ENCODE results near the gene EXOC3L4. TPM values are rescaled to one million over a fixed set of nuclear protein-coding genes. Genes with fewer than 3 reads are reported as not detected.
A peak's percentile ranks its signal among the peaks of the same experiment; 100 is the strongest.

Gene EXOC3L4
- total and polyA plus RNA-seq, 3 experiments from 2014 or later: not detected

GRCh38 chr14:103130965-103131364 lies 36.4 kb downstream of the EXOC3L4 start:
- Mint-ChIP-seq H3K9me3 (no peaks in the 10 kb centered on the region), H3K27ac (no peak overlapping the region), H3K4me3 (no peak overlapping the region), H3K4me1 (no peaks in the 10 kb centered on the region), H3K27me3 (peaks cover 3 to 10% of the 10 kb centered on the region in 2 donors), H3K36me3 (no peaks in the 10 kb centered on the region)
- Histone ChIP-seq H3K4me3 (ENCODE audit: low read length) (no peak overlapping the region), H3K36me3 (ENCODE audit: insufficient read depth, low read length) (no peaks in the 10 kb centered on the region), H3K27me3 (ENCODE audit: insufficient read depth, low read length, poor library complexity, severe bottlenecking) (no peaks in the 10 kb centered on the region), H3K9me3 (ENCODE audit: low read length) (no peaks in the 10 kb centered on the region), H3K4me1 (ENCODE audit: insufficient read depth, low read length) (no peaks in the 10 kb centered on the region), H3K27ac (ENCODE audit: low read depth, low read length) (no peak overlapping the region)
- POLR2A ChIA-PET: no interaction called here
- CTCF ChIA-PET: interaction anchor here (1.5 kb wide), 1 partner anchor 26 kb away, joined by 6 read pairs; no protein-coding TSS in a partner anchor
- DNase-seq: no peak

DNA sequence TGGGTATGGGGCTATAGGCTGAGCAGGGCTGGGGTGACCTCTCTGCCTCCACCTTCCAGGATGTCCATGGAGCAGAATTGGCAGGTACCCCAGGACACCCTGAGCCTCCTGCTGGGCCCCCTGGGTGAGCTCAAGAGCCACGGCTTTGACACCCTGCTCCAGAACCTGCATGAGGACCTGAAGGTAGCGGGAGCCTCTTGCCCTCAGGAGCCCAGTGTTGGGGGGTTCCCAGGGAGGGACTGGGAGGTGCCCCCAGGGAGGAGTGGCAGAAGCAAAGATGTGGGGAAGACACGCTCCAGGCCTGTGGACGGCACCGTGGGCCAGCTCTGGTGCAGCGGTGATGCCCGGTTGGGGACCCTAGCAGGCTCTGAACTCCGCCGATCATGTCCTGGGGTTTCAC lies 37.1 kb downstream of the EXOC3L4 start:
- Histone ChIP-seq H3K27me3 (ENCODE audit: insufficient read depth, low read length, poor library complexity, severe bottlenecking) (no peaks in the 10 kb centered on the region), H3K9me3 (ENCODE audit: low read length) (no peaks in the 10 kb centered on the region), H3K4me1 (ENCODE audit: insufficient read depth, low read length) (no peaks in the 10 kb centered on the region), H3K27ac (ENCODE audit: low read depth, low read length) (no peak overlapping the region), H3K4me3 (ENCODE audit: low read length) (no peak overlapping the region), H3K36me3 (ENCODE audit: insufficient read depth, low read length) (no peaks in the 10 kb centered on the region)
- ChIA-PET CTCF (interaction anchor here (1.5 kb wide), 1 partner anchor 27 kb away, joined by 6 read pairs; no protein-coding TSS in a partner anchor), POLR2A (no interaction called here)
- Mint-ChIP-seq H3K4me1 (no peaks in the 10 kb centered on the region), H3K36me3 (no peaks in the 10 kb centered on the region), H3K27ac (no peak overlapping the region), H3K4me3 (no peak overlapping the region), H3K27me3 (peaks cover 3 to 10% of the 10 kb centered on the region in 2 donors), H3K9me3 (no peaks in the 10 kb centered on the region)
- DNase-seq: no peak

DNA sequence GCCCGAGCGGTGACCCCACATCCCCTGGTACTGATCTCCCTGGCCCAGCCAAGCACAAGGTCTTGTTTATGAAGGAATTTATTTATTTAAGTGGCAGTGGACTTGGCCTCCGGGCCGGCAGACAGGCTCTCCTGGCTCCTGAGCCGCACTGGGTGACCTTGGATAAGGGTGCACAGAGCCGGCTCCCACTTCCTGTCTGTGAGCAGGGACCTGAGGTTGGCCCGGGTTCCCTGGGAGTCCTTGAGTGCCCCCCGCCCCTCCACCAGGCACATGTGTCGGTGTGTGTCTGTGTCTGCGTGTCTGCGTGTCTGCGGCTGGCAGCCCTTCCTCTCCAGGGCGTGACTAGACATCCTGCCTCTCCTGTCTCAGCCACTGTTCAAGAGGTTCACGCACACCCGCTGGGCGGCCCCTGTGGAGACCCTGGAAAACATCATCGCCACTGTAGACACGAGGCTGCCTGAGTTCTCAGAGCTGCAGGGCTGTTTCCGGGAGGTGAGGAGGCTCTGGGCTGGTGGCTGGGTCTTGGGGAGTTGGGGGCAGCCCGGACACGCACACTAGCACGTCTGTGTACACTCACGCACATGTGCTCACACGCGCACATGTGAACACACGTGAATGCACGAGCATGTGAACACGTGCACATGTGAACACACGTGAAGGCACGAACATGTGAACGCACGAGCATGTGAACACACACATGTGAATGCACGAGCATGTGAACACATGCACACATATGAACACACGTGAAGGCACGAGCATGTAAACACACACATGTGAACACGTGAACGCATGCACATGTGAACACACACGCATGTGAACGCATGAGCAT lies 38.1 kb downstream of the EXOC3L4 start:
- CTCF ChIA-PET: no interaction called here
- H3K9me3 ChIP-seq (ENCODE audit: low read length): no peaks in the 10 kb centered on the region
- H3K36me3 ChIP-seq (ENCODE audit: insufficient read depth, low read length): no peaks in the 10 kb centered on the region
- H3K4me1 ChIP-seq (ENCODE audit: insufficient read depth, low read length): no peaks in the 10 kb centered on the region
- no peak for DNase-seq
- Mint-ChIP-seq H3K4me1 (no peaks in the 10 kb centered on the region), H3K27ac (no peak overlapping the region), H3K9me3 (no peaks in the 10 kb centered on the region), H3K36me3 (no peaks in the 10 kb centered on the region), H3K27me3 (peaks cover 5 to 10% of the 10 kb centered on the region in 2 donors), H3K4me3 (no peak overlapping the region)
- H3K27ac ChIP-seq (ENCODE audit: low read depth, low read length): no peak overlapping the region
- no peaks in the 10 kb centered on the region for H3K27me3 ChIP-seq (ENCODE audit: insufficient read depth, low read length, poor library complexity, severe bottlenecking)
- POLR2A ChIA-PET: no interaction called here
- H3K4me3 ChIP-seq (ENCODE audit: low read length): no peak overlapping the region

DNA sequence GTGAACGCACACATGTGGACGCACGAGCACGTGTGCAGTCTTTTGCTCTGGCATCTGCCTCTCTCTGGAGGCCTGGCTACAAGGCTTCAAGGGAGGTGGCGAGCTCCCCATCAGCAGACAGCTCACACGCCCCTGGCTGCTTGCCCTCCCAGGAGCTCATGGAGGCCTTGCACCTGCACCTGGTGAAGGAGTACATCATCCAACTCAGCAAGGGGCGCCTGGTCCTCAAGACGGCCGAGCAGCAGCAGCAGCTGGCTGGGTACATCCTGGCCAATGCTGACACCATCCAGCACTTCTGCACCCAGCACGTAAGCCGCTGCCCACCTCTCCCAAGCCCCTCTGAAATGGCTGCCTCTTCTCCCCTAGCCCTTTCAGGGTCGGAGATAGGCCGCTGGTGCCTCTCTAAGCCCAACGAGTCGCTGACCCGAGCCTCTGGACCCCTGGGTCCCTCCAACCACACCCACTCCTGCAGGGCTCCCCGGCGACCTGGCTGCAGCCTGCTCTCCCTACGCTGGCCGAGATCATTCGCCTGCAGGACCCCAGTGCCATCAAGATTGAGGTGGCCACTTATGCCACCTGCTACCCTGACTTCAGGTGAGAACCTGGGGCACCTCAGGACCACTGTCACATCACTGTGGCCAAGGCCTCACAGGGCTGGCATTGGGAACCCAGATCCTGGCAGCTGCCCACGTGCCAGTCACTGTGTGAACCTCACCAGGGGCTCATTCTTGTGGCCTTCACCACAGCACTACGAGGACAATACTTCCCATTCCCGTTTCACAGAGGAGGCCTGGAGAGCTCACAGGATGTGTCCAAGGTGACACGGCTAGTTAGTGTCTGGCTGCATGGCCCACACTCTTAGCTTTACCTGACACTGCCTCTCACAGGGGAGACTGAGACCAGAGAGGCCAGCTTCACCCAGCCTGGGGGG lies 39.0 kb downstream of the EXOC3L4 start:
- H3K27ac ChIP-seq (ENCODE audit: low read depth, low read length): no peak overlapping the region
- no peak overlapping the region for H3K4me3 ChIP-seq (ENCODE audit: low read length)
- peaks cover 5 to 10% of the 10 kb centered on the region in 2 donors for H3K27me3 Mint-ChIP-seq
- H3K27ac Mint-ChIP-seq: peak overlapping the region in 1 of 8 donors; percentile 72
- DNase-seq: no peak
- H3K36me3 ChIP-seq (ENCODE audit: insufficient read depth, low read length): no peaks in the 10 kb centered on the region
- H3K4me1 Mint-ChIP-seq: no peaks in the 10 kb centered on the region
- ChIA-PET CTCF (no interaction called here), POLR2A (no interaction called here)
- H3K36me3 Mint-ChIP-seq: no peaks in the 10 kb centered on the region
- H3K27me3 ChIP-seq (ENCODE audit: insufficient read depth, low read length, poor library complexity, severe bottlenecking): no peaks in the 10 kb centered on the region
- no peaks in the 10 kb centered on the region for H3K9me3 Mint-ChIP-seq
- H3K9me3 ChIP-seq (ENCODE audit: low read length): no peaks in the 10 kb centered on the region
- no peaks in the 10 kb centered on the region for H3K4me1 ChIP-seq (ENCODE audit: insufficient read depth, low read length)
- H3K4me3 Mint-ChIP-seq: no peak overlapping the region

DNA sequence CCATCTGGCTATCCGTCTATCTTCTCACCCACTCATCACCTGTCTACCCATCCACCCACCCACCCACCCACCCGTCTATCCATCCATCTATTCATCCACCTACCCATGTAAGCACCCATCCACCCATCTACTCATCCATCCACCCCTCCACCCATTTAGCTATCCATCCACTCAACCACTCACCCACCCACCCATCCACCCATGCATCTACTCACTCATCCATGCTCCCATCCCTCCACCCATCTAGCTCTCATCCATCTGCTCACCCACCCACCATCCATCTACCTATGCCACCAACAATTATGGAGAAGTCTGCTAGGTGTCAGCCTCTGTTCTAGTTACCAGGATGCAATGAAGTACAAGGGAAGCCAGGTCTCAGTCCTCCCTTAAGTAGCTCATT lies 39.9 kb downstream of the EXOC3L4 start:
- Mint-ChIP-seq H3K9me3 (no peaks in the 10 kb centered on the region), H3K27me3 (peaks cover 3 to 6% of the 10 kb centered on the region in 2 donors), H3K4me3 (no peak overlapping the region), H3K27ac (no peak overlapping the region), H3K4me1 (no peaks in the 10 kb centered on the region), H3K36me3 (no peaks in the 10 kb centered on the region)
- no peaks in the 10 kb centered on the region for H3K9me3 ChIP-seq (ENCODE audit: low read length)
- H3K4me1 ChIP-seq (ENCODE audit: insufficient read depth, low read length): no peaks in the 10 kb centered on the region
- no peaks in the 10 kb centered on the region for H3K27me3 ChIP-seq (ENCODE audit: insufficient read depth, low read length, poor library complexity, severe bottlenecking)
- H3K27ac ChIP-seq (ENCODE audit: low read depth, low read length): no peak overlapping the region
- no peak for DNase-seq
- H3K4me3 ChIP-seq (ENCODE audit: low read length): no peak overlapping the region
- H3K36me3 ChIP-seq (ENCODE audit: insufficient read depth, low read length): no peaks in the 10 kb centered on the region
- CTCF ChIA-PET: no interaction called here
- POLR2A ChIA-PET: no interaction called here

GRCh38 chr14:103134919-103135318 lies 40.4 kb downstream of the EXOC3L4 start:
- DNase-seq: no peak
- H3K9me3 ChIP-seq (ENCODE audit: low read length): no peaks in the 10 kb centered on the region
- H3K27ac Mint-ChIP-seq: no peak overlapping the region
- ChIA-PET CTCF (no interaction called here), POLR2A (no interaction called here)
- H3K4me3 Mint-ChIP-seq: no peak overlapping the region
- no peaks in the 10 kb centered on the region for H3K36me3 Mint-ChIP-seq
- H3K36me3 ChIP-seq (ENCODE audit: insufficient read depth, low read length): no peaks in the 10 kb centered on the region
- H3K27ac ChIP-seq (ENCODE audit: low read depth, low read length): no peak overlapping the region
- H3K4me1 ChIP-seq (ENCODE audit: insufficient read depth, low read length): no peaks in the 10 kb centered on the region
- H3K27me3 Mint-ChIP-seq: peaks cover 7% of the 10 kb centered on the region in 2 donors
- H3K9me3 Mint-ChIP-seq: no peaks in the 10 kb centered on the region
- H3K4me3 ChIP-seq (ENCODE audit: low read length): no peak overlapping the region
- H3K4me1 Mint-ChIP-seq: no peaks in the 10 kb centered on the region
- H3K27me3 ChIP-seq (ENCODE audit: insufficient read depth, low read length, poor library complexity, severe bottlenecking): no peaks in the 10 kb centered on the region

GRCh38 chr14:103135333-103136260 lies 41.1 kb downstream of the EXOC3L4 start:
- CTCF ChIA-PET: no interaction called here
- H3K4me1 ChIP-seq (ENCODE audit: insufficient read depth, low read length): no peaks in the 10 kb centered on the region

More at GRCh38 chr14:103135333-103136260, 41.1 kb downstream of the EXOC3L4 start:
- no peak for DNase-seq
- H3K4me3 ChIP-seq (ENCODE audit: low read length): no peak overlapping the region
- no peak overlapping the region for H3K4me3 Mint-ChIP-seq
- POLR2A ChIA-PET: no interaction called here
- no peaks in the 10 kb centered on the region for H3K27me3 ChIP-seq (ENCODE audit: insufficient read depth, low read length, poor library complexity, severe bottlenecking)
- H3K27ac ChIP-seq (ENCODE audit: low read depth, low read length): no peak overlapping the region
- peaks cover 7 to 11% of the 10 kb centered on the region in 2 donors for H3K27me3 Mint-ChIP-seq
- no peaks in the 10 kb centered on the region for H3K36me3 Mint-ChIP-seq
- H3K9me3 Mint-ChIP-seq: no peaks in the 10 kb centered on the region
- peaks cover 0 to 4% (median 4%) of the 10 kb centered on the region in 3 donors for H3K4me1 Mint-ChIP-seq
- H3K27ac Mint-ChIP-seq: peak overlapping the region in 1 of 8 donors; percentile 69
- H3K36me3 ChIP-seq (ENCODE audit: insufficient read depth, low read length): no peaks in the 10 kb centered on the region
- H3K9me3 ChIP-seq (ENCODE audit: low read length): no peaks in the 10 kb centered on the region

Measured in CD8-positive, alpha-beta memory T cell (primary cell).